GM18505 (cell line): ENCODE measurements around the gene FLT3.

ENCODE experiments used
- ATAC-seq: cut with Tn5 transposase; IDR thresholded peaks from one replicate; pipeline ENCODE4 v1.9.1; 2021; ENCODE audit not compliant: unreplicated experiment
- POLR2A ChIP-seq: IDR thresholded peaks from 4 replicates; pipeline ENCODE4 v1.6.1; 2011; ENCODE audit warnings: borderline replicate concordance; ENCODE audit not compliant: insufficient read depth, insufficient read length; ENCODE audit errors: extremely low read depth

Gene FLT3

DNA sequence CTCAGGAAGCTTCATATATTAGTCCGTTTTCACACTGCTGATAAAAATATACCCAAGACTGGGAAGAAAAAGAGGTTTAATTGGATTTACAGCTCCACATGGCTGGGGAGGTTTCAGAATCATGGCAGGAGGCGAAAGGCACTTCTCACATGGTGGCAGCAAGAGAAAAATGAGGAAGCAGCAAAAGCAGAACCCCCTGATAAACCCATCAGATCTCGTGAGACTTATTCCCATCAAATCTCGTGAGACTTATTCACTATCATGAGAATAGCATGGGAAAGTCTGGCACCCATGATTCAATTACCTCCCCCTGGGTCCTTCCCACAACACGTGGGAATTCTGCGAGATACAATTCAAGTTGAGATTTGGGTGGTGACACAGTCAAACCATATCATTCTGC, 23.1 kb downstream of the FLT3 start:
- no peak for TF ChIP-seq POLR2A
- ATAC-seq: no peak

DNA sequence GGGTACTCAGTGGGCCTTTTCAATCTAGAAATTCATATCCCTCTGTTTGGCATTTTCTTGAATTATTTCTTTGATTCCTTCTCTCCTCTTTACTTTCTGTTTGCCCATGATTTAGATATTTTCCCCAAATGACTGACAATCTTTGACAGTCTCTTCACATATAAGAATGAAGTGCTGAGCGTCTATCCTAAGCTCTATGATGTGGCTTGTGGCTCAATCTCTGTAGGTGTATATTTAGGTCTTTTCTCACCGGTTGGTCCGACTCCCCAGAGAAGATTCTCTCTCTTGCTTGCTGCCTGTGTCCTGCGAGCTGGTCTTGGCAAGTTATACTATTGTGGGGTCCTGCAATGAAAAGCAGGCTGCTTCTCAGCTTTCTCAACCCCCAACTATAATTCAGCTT, 29.0 kb downstream of the FLT3 start:
- TF ChIP-seq POLR2A: no peak
- ATAC-seq: no peak

DNA sequence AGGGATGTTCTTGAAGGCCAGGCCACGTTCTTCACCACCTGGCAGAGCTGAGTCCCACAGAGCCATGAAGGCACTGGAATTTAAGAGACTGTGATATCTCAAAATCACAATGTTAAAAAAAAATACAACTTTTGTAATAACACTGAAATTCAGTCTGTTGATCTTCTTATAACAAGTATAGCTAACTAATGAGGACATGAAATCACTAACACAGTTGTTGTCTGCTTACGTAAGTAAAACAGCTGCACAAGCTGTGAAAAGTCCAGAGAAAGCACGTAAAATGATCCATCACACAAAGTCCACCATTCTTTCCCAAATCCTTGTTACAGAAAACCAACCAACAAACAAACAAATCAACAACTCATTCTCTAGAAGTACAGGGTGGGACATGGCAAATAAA, 32.9 kb downstream of the FLT3 start:
- TF ChIP-seq POLR2A: no peak
- ATAC-seq: no peak

DNA sequence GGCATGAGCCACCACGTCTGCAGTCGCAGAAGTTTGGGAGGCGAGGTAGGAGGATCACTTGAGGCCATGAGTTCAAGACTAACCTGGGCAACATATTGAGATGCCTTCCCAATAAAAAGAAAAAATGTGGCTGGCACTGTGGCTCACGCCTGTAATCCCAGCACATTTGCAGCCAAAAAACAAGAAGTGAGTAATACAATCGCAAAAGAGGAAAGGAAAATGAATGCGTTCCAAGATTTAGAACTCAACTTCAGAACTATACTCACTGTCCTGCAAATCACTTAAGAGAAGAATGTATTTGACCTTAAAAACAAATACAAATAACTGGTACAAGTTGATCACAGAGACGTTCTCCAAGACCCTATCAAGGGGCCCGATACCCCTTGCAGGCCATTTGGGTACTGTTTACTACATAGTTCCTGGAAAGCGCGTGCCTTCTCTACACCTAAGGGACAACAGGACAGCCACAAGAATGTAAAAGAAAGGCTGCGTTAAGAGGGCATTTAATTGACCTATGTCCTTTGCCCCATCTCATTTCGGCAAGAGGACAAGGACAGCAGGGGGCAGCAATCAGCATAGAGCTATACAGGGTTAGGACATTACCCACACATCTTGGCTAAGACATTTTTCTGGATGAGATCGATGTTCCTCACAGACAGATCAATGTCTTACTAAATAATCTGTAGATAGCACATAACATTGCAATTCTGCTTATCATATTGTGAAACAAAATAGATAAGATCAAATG, 41.3 kb downstream of the FLT3 start:
- ATAC-seq: no peak
- no peak for TF ChIP-seq POLR2A

DNA sequence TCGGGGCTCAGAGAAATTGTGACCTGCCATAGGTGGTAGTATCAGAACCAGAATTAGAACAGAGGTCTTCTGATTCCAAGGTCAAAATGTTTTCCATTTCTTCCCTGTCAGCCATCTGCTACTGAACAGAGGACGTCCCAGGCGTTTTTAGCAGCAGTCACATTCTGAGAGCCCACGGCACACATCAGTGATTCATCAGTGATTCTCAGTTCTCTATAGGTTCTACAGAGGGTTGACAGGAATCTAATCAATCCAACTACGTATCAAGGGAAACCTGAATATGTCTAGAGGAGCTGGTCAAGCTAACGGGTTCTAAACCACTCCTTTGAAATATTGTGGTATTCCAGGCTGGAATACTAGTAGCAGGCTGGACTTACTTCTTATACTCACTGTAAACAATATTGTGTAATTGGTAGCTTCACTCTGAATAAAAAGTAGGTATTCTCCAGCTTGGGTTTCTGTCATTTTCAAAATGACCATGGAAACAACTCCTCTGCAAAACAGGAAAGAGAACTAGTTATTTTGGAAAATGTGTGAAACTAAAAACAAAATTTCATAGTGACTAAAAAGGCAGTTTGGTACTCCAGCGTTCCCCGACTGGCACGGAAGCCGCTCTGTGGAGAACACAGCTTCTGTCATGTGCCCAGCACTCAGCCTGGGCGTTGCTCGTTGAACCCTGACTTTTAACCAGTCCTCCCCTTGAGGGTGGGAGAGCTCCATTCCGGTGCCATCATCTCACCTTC, 43.2 kb downstream of the FLT3 start:
- TF ChIP-seq POLR2A: no peak
- ATAC-seq: peak; percentile 74

DNA sequence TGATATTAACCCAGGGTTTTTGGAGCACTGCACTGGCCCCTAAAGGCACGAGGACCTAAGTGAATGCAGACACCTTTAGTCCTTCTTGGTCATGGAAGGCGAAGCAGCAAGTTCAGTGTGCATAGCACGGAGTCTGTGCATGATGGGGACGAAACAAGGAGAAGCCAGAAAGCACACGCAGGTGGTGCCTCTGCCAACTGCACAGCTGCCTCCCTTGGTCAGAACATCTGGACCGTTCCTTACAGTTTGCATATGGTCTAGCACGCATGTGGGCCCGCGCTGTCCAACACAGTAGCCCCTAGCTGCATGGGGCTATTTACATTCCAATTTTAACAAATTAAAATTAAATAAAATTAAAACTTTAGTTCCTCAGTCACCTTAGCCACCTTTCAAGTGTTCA, 44.0 kb downstream of the FLT3 start:
- no peak for ATAC-seq
- no peak for TF ChIP-seq POLR2A

DNA sequence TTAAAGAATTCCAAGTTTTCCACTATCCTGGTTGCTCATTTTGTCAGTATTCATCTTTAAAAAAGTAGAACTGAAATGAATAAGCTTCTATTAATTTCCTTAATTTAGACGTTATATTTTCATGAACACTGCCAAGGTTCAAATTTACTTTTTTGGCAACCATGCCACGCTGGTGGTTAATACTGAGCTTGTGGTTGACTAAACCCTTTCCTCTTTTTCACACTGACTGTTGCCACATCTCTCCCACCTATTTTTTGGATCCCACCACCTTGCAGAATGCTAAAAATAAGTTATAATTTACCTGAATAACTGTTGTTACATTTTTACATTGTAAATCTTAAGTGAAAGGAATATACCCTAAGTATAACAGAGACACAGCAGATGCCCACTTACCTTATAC, 45.0 kb downstream of the FLT3 start:
- ATAC-seq: no peak
- TF ChIP-seq POLR2A: no peak

DNA sequence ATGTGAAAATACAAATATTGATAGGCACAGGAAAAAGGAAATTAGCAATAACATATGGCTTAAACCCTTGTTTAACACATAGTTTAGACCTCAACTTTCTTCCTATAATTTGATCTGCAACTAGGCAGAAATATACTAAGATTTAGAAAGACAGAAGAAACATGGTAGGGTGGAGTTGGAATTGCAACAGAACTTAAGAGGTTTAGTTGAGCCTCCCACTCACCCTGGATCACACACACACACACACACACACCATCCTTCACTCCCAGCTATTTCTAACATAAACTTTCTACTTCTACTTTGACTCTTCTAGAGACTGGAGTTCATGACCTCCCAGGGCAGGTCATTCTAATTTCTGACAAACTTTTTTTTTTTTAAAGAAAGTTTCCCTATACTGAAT, 47.4 kb downstream of the FLT3 start:
- no peak for ATAC-seq
- no peak for TF ChIP-seq POLR2A

DNA sequence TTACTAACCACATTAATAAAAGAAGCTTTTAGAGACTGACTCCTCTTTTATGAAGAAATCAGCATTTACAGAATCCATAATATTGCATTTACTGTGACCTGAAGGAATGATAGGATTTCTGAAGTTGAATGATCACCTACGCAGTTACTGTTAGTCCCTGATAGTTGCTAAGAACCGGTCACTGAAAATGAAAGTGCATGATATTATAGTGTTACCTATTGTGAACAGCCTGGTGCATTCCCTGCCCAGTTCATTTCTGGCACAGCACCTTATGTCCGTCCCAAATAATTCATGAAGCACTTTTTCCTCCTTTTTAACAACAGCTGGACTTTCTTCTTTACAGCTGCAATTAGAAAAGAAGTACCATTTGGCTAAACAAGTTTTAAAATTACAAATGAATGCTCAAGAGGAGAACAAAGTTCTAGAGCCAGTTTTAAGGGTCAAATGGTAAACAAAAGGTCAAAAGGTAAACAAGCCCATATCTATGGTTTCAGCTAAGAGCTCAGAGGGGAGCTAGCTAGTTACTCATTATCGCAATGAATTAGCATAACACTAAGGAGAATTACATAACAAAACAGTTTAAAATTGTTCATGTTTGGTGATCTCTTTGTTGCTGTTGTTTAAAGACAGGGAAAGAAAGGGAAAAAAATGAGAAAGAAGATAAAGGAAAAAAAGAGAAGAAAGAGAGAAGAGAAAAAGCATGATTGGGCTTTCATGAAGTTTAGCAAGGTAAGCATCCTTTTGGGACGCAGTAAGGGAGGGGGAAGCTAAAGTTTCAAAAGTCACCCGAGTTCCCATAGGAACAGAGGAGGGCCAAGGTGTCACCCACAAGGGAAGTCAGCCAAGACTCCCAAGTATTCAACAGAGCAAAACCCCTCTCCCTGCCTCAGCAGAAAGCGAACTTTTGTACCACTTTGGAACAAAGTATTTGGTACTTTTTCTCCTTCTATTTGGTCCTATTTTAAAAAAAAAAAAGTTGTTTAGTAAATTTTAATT, 50.2 kb downstream of the FLT3 start:
- ATAC-seq: no peak
- TF ChIP-seq POLR2A: no peak

DNA sequence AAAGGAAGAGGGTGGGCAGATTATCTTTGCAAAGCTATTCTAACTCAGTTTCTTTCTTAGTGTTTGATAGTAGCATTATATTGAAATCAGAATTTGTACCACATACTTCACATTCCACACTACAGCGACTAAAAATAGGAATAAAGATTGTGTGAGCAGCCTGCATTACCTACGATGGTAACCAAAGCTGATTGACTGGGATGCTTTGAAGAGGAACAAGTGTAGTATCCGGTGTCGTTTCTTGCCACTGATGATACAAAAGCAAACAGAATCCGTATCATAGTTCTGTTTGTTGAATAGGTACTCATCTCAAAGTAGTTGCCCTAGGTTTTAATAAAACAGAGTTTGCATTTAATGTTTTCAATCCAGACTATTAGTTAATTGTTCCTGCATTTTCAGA, 51.2 kb downstream of the FLT3 start:
- no peak for ATAC-seq
- no peak for TF ChIP-seq POLR2A

DNA sequence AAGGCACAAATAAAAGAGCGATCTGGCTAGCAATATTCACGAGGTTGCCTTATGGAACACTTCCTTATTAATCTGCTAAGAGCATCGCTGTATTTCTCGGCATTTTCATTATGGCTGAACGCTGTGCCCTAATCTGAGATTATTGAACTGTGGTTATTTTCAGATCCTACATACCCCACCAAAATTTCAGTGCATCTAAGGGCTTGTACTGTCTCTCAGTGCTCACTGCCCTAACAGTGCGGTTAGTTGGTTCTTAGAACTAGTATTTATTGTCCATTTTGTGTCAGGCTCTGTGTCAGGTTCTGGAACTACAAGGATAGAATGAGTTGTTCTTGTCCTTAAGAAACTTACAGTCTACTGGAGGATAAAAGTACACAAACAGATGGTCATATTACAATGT, 51.6 kb downstream of the FLT3 start:
- no peak for ATAC-seq
- TF ChIP-seq POLR2A: no peak

DNA sequence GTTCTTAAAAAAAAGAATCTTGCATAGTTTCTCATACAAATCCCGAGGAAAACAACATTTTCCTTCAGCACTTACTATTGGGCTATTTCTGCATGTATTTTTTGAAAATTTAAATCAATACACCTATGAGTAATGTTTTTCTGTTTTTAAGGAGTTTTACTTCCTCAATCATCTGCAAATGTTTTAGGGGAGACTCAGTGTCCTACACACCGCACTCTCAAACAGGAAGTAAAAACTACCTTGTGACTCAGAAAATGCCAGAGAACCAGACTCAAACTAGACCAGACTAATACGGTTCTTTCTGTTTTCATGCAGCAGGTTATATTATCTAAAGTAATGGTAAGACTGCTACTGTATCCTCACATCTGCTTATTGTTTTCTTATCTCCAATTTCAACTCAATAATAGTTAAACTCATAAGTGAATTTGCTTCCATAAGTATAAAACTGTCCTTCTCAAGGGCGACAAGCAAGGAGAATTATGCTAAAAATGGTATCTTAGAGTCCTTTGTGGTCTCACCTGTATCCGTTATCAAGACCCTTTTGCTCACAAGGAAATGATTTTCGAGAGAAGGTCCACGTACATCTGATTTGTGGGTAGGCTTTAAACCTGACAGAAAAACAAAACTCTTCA, 52.5 kb downstream of the FLT3 start:
- peak; percentile 86 for ATAC-seq
- no peak for TF ChIP-seq POLR2A

DNA sequence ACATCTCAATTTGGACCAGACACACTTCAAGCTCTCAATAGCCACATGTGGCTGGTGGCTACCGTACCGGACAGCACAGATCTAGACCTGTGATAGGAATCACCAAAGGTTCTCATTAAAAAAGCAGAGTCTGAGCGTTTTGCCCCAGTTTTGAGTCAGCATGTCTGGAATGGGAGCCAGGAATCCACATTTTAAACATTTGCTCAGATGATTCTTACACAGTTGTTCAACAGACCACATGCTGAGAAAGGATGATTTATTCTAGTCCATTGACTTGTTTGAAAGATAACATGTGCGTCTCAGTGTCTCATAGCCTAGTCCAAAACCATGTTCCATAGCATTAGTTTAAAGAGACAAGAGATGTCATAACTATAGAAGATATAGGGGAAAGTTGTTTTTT, 53.4 kb downstream of the FLT3 start:
- no peak for ATAC-seq
- TF ChIP-seq POLR2A: no peak
